ENCODE data around the gene KNTC1. TPM values are rescaled to one million over a fixed set of nuclear protein-coding genes. Genes with fewer than 3 reads are reported as not detected.

The KNTC1 gene
- total RNA-seq, 1 experiment from 2014 or later, result 64.5 TPM

DNA sequence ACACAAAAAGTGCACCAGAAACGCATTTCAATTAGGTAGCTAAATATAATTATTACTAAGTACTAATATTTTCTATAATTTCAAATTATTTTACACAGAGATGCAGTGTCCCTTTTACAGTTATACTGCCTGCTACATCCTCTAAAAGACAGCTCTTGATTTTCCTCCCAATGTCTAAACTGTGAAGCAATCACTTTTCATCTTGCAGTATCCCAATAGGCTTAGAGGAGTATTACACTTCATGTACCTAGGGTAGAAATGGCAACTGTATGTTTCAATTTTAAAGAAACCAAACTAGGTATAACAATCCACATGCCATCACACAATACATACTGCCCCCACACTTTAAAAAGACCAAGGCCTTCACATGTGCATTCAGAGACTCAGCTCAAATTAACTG lies 7.6 kb upstream of the KNTC1 start:
- DNase-seq, result no peak
- Histone ChIP-seq H3K4me3 (ENCODE audit: insufficient read depth, low read depth, low read length) (no peak overlapping the region), H3K27me3 (ENCODE audit: control insufficient read depth, insufficient read depth, low read length) (no peaks in the 10 kb centered on the region), H3K36me3 (replicated peaks; ENCODE audit: control insufficient read depth, insufficient read depth, low read length) (peaks cover 64% of the 10 kb centered on the region)

DNA sequence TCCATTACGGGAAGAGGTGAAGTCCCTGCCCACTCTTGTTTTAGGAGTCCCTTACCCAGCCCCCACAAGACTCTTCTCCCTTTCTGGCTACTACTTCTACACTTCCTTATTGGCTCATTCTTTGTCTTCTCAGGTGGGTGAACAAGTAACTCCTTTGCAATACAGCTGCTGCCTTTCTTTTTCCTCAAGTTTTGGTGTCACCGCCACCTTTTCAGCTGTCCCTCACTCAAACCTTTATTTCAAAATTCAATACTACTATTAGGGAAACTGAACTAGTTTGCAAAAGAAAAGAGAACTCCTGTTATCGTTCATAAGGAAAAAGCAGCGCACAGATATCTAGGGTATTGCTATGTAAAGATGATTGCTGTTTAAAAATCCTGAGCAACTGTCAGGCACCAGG lies 6.4 kb upstream of the KNTC1 start:
- DNase-seq, result no peak
- Histone ChIP-seq H3K27me3 (ENCODE audit: control insufficient read depth, insufficient read depth, low read length) (no peaks in the 10 kb centered on the region), H3K4me3 (ENCODE audit: insufficient read depth, low read depth, low read length) (no peak overlapping the region), H3K36me3 (replicated peaks; ENCODE audit: control insufficient read depth, insufficient read depth, low read length) (peaks cover 54% of the 10 kb centered on the region)

DNA sequence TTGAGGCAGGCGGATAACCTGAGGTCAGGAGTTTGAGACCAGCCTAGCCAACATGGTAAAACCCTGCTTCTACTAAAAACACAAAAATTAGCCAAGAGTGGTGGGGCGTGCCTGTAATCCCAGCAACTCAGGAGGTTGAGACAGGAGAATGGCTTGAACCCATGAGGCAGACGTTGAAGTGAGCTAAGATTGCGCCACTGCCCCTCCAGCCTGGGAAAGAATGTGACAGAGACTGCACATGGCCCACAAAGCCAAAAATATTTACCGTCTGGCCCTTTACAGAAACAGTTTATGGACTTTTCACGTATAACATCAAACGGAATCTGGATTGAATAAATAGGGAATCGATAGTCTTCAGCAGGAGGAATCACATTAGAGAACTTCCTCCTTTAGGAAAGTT lies 3.8 kb upstream of the KNTC1 start:
- H3K4me3 ChIP-seq (ENCODE audit: insufficient read depth, low read depth, low read length), result no peak overlapping the region
- peaks cover 39% of the 10 kb centered on the region for H3K36me3 ChIP-seq (replicated peaks; ENCODE audit: control insufficient read depth, insufficient read depth, low read length)
- no peaks in the 10 kb centered on the region for H3K27me3 ChIP-seq (ENCODE audit: control insufficient read depth, insufficient read depth, low read length)
- DNase-seq, result no peak

DNA sequence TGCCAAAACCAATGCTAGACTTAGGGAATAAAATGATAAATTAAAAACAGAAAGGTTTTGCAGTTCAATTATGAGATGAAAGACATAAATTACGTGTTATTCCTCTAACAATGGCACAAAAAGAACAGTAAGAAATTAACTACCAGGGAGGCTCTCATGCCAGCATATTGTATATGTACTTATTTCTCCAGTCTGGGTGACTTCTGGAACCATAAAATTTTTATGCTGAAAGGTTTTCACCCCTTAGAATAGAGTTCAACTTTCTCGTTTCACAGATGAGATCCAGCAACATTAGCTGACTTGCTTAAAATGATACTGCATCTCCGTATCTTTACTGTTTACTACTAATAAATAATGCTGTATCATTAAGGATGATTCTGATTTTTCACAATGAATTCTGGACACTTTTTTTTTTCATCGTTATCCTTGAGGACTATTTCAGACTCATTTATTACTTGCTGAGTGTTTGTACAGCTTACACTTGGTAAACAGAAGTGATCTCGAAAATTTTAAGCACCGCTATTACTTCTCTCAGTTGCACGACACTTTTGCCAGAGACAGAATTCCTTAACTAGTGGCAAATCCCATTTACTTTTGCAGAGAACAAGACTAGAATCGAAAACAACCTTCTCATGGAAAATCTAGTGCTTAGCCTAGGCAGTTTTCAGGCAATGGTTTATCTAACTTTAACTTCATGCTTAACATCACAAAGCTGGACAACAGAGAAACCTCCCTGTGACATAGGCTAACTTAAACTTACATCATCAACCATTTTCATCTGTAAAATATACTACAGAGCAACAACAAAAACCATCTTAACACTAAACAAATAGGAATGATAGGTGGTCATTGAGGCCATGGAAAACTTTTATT lies 3.0 kb upstream of the KNTC1 start:
- no peaks in the 10 kb centered on the region for H3K27me3 ChIP-seq (ENCODE audit: control insufficient read depth, insufficient read depth, low read length)
- peak overlapping the region; percentile 26; the same call in 1 of the 2 replicates for H3K4me3 ChIP-seq (ENCODE audit: insufficient read depth, low read depth, low read length)
- no peak for DNase-seq
- H3K36me3 ChIP-seq (replicated peaks; ENCODE audit: control insufficient read depth, insufficient read depth, low read length), result peaks cover 33% of the 10 kb centered on the region

DNA sequence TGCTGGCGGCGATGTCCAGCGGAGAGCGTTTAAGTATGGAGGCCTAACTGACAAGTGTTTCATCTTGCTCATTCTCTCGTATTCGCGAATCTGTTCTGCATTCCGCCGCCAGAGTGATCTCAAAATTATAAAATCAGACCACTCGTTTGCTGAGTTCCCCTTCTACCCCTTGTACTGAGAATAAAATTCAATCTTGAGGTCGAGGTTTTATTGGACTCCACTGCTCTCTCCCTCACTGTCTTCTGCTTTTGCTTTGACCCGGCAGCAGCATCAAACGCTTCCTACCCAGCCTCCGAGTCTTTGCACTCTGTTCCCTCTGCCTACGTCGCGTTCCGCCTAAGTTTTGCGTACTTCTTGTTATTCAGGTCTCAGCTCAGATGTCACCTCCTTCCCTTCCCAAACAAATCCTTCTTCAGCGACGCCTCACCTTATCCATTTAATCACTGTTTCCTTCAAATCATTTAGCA lies 462 bp downstream of the KNTC1 start:
- peak overlapping the region; percentile 71 for H3K4me3 ChIP-seq (ENCODE audit: insufficient read depth, low read depth, low read length)
- H3K36me3 ChIP-seq (replicated peaks; ENCODE audit: control insufficient read depth, insufficient read depth, low read length), result peaks cover 8% of the 10 kb centered on the region
- H3K27me3 ChIP-seq (ENCODE audit: control insufficient read depth, insufficient read depth, low read length), result no peaks in the 10 kb centered on the region
- DNase-seq, result peak; percentile 19

DNA sequence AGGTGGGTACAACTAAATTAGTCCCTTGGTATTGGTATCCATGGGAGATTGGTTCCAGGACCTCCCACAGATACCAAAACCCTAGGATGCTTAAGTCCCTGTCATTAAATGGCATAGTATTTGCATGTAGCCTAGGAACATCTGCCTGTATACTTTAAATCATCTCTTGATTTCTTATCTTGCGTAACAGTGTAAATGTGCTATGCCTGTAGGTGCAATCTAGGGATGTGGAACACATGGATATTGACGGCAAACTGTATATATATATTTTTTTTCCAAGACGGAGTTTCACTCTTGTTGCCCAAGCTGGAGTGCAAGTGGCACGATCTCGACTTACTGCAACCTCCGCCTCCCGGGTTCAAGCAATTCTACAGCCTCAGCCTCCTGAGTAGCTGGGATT lies 1.5 kb downstream of the KNTC1 start:
- H3K4me3 ChIP-seq (ENCODE audit: insufficient read depth, low read depth, low read length), result no peak overlapping the region
- H3K27me3 ChIP-seq (ENCODE audit: control insufficient read depth, insufficient read depth, low read length), result no peaks in the 10 kb centered on the region
- no peak for DNase-seq
- peaks cover 8% of the 10 kb centered on the region for H3K36me3 ChIP-seq (replicated peaks; ENCODE audit: control insufficient read depth, insufficient read depth, low read length)

DNA sequence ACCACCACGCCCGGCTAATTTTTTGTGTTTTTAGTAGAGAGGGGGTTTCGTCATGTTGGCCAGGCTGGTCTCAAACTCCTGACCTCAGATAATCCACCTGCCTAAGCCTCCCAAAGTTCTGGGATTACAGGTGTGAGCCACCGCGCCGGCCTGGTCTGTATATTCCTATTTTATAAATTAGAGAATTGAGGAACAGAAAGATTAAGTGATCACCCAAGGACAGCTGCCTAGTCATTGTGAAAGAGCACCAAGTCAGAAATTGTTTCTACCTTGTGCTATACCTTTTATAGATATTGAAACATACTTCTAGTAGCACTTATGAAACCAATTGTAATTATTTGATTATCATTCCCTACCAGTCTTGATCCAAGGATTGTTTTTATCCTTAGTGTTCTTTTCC lies 1.9 kb downstream of the KNTC1 start:
- DNase-seq, result no peak
- H3K27me3 ChIP-seq (ENCODE audit: control insufficient read depth, insufficient read depth, low read length), result no peaks in the 10 kb centered on the region
- H3K36me3 ChIP-seq (replicated peaks; ENCODE audit: control insufficient read depth, insufficient read depth, low read length), result peaks cover 10% of the 10 kb centered on the region
- no peak overlapping the region for H3K4me3 ChIP-seq (ENCODE audit: insufficient read depth, low read depth, low read length)

DNA sequence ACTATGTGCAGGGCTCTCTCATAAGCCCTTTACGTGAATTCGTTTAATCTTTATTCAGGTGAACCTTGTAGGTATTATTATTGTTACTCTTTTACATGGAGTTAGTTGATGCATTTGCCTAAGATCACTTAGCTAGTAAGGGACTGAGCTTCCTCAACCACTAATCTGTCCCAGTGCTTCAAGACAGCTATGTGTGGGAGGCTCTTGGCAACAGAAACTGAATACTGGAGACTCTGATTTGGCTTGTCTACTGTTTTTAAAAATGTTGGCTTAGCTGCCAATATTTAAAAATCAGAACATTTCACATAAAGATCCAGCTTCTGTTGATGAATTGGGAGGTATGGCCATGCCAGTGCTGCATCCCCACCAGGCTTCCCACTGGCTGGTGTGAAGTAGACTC lies 6.8 kb downstream of the KNTC1 start:
- no peak overlapping the region for H3K4me3 ChIP-seq (ENCODE audit: insufficient read depth, low read depth, low read length)
- H3K36me3 ChIP-seq (replicated peaks; ENCODE audit: control insufficient read depth, insufficient read depth, low read length), result peaks cover 18% of the 10 kb centered on the region
- DNase-seq, result no peak
- H3K27me3 ChIP-seq (ENCODE audit: control insufficient read depth, insufficient read depth, low read length), result no peaks in the 10 kb centered on the region

DNA sequence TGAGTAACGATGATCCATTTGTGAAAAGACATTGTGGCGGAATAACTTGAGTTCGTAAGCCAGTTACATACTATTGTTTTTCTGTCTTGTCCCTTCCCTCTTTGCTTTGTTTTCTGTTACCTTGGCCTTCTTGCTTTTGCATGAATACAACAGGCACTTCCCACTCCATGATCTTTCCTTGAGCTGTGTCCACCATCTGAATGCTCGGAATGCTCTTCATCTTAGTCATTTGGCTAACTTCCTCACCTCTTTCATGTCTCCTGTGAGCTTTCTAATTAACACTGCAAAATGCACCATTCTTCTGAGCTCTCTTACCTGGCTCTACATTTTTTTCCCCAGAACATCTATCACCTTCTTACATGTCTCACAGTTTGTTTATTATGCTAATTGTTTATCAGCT lies 10.0 kb downstream of the KNTC1 start:
- no peaks in the 10 kb centered on the region for H3K27me3 ChIP-seq (ENCODE audit: control insufficient read depth, insufficient read depth, low read length)
- peaks cover 18% of the 10 kb centered on the region for H3K36me3 ChIP-seq (replicated peaks; ENCODE audit: control insufficient read depth, insufficient read depth, low read length)
- no peak for DNase-seq
- no peak overlapping the region for H3K4me3 ChIP-seq (ENCODE audit: insufficient read depth, low read depth, low read length)

DNA sequence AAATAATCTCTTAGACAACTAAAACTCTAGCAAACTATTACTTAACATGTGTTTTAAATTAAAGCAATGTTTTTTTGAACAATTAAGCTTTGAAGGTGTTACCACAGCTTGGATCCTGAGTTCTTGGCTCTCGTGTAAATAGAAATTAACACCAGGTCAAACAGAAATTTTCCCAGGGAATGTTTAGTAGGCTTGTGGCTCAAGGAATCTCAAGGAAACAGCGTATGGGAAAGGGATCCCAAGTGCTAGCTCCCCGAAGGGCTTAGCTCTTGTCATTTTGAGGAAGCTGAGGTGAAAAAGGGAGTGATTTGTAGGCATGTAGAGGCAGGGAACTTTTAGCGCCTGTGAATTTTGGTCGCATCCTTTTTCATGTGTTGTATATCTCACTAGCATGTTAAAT lies 11.4 kb downstream of the KNTC1 start:
- Histone ChIP-seq H3K4me3 (ENCODE audit: insufficient read depth, low read depth, low read length) (no peak overlapping the region), H3K27me3 (ENCODE audit: control insufficient read depth, insufficient read depth, low read length) (no peaks in the 10 kb centered on the region), H3K36me3 (replicated peaks; ENCODE audit: control insufficient read depth, insufficient read depth, low read length) (peaks cover 20% of the 10 kb centered on the region)
- no peak for DNase-seq

DNA sequence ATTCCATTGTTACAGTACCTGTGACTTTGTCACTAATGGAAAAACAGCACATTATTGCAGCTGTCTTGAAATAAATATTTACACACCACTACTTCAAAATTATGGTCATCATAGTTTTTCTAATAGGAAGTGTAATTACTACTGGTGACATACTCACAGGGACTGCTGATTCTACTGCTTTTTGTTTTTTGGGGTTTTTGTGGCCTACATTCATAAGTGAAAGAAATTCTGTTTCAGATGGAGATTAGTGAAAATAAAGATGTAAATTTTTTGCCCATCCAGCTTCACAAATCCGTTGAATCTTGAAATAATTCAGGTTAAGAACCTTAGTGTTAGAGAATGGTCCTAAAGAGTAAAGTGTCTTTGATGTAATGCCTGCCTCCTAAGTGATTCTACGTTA lies 17.5 kb downstream of the KNTC1 start:
- Histone ChIP-seq H3K36me3 (replicated peaks; ENCODE audit: control insufficient read depth, insufficient read depth, low read length) (peaks cover 12% of the 10 kb centered on the region), H3K27me3 (ENCODE audit: control insufficient read depth, insufficient read depth, low read length) (no peaks in the 10 kb centered on the region)
- no peak for DNase-seq

DNA sequence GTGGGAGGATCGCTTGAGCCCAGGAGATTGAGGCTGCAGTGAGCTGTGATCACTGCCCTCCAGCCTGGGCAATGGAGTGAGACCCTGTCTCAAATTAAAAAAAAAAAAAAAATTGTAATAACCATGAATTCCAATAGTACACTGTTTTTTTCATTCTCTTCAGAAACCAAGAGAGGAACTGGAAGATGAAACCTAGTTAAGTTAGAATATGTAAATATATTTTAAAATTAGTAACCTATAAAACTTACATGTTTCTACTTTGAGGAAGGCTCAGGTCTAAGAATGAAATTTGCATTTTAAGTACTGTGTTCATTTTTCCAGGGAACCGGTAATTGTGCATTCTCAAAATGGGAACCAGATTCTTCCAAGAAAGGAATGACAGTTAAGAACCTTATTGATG lies 18.8 kb downstream of the KNTC1 start:
- H3K36me3 ChIP-seq (replicated peaks; ENCODE audit: control insufficient read depth, insufficient read depth, low read length), result peaks cover 17% of the 10 kb centered on the region
- no peak overlapping the region for H3K4me3 ChIP-seq (ENCODE audit: insufficient read depth, low read depth, low read length)
- no peaks in the 10 kb centered on the region for H3K27me3 ChIP-seq (ENCODE audit: control insufficient read depth, insufficient read depth, low read length)
- DNase-seq, result no peak

More for the DNA sequence above, 17.5 kb downstream of the KNTC1 start:
- no peak overlapping the region for H3K4me3 ChIP-seq (ENCODE audit: insufficient read depth, low read depth, low read length)

DNA sequence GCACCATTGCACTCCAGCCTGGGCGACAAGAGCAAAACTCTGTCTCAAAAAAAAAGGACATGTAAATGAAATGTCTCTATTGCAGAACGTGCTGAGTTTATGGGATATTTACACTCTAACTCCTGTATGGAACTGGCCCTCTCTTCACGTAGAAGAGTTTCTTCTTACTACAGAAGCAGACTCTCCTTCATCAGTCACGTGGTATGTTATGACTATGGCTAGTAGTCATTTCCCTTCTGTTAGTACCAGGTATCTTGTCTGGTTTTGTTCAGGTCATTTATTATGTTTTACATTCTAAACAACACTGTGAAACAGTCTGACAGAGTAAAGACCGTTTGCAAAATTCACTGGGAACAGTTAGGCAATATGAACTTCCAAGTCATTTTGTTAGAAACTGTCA lies 20.3 kb downstream of the KNTC1 start:
- H3K36me3 ChIP-seq (replicated peaks; ENCODE audit: control insufficient read depth, insufficient read depth, low read length), result peaks cover 21% of the 10 kb centered on the region

DNA sequence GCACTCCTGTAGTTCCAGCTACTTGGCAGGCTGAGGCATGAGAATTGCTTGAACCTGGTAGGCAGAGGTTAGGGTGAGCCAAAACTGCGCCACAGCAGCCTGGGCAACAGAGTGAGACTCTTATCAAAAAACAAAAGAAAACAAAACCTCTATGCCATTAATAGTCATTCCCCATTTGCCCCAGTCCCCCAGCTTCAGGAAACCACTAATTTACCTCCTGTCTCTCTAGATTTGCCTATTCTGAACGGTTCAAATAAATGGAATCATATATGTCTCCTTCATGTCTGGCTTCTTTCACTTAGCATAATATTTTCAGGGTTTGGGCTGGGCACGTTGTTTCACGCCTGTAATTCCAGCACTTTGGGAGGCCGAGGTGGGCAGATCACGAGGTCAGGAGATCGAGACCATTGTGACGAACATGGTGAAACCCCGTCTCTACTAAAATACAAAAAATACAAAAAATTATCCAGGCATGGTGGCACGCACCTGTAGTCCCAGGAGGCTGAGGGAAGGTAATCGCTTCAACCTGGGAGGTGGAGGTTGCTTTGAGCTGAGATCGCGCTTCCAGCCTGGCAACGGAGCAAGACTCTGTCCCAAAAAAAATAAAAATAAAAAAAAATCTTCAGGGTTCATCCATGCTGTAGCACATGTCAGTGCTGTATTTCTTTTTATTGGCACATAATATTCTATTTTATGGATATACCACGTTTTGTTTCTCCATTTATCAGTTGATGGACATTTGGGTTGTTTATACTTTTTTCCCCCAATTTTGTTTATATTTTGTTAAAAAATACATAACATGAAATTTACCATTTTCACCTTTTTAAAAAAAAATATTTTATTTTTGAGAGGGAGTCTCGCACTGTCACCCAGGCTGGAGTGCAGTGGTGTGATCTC lies 31.9 kb downstream of the KNTC1 start:
- Histone ChIP-seq H3K4me3 (ENCODE audit: insufficient read depth, low read depth, low read length) (no peak overlapping the region), H3K36me3 (replicated peaks; ENCODE audit: control insufficient read depth, insufficient read depth, low read length) (peaks cover 8% of the 10 kb centered on the region), H3K27me3 (ENCODE audit: control insufficient read depth, insufficient read depth, low read length) (no peaks in the 10 kb centered on the region)
- DNase-seq, result no peak

More for the DNA sequence above, 20.3 kb downstream of the KNTC1 start:
- Histone ChIP-seq H3K4me3 (ENCODE audit: insufficient read depth, low read depth, low read length) (no peak overlapping the region), H3K27me3 (ENCODE audit: control insufficient read depth, insufficient read depth, low read length) (no peaks in the 10 kb centered on the region)
- DNase-seq, result no peak

DNA sequence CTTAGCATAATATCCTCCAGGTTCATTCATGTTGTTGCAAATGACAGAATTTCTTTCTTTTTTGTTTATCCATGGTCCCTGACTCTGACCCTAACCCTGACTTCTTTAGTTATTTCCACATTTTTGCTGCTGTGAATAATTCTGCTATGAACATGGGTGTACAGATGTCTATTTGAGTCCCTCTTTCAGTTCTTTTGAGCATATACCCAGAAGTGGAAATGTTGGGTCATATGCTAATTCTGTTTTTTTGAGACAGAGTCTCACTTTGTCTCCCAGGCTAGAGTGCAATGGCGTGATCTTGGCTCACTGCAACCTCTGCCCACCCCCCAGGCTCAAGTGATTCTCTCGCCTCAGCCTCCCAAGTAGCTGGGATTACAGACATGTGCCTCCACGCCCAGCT lies 33.1 kb downstream of the KNTC1 start:
- no peak for DNase-seq
- H3K27me3 ChIP-seq (ENCODE audit: control insufficient read depth, insufficient read depth, low read length), result no peaks in the 10 kb centered on the region
- H3K36me3 ChIP-seq (replicated peaks; ENCODE audit: control insufficient read depth, insufficient read depth, low read length), result peaks cover 10% of the 10 kb centered on the region
- H3K4me3 ChIP-seq (ENCODE audit: insufficient read depth, low read depth, low read length), result no peak overlapping the region

Data from H7 (cell line).